Measurements from ENCODE around the gene USP24.
"Not testable (repeated sequence)": the region's sequence is repeated elsewhere in the genome, so short reads cannot be mapped to it uniquely, and the experiment has no call there.

USP24 gene

DNA sequence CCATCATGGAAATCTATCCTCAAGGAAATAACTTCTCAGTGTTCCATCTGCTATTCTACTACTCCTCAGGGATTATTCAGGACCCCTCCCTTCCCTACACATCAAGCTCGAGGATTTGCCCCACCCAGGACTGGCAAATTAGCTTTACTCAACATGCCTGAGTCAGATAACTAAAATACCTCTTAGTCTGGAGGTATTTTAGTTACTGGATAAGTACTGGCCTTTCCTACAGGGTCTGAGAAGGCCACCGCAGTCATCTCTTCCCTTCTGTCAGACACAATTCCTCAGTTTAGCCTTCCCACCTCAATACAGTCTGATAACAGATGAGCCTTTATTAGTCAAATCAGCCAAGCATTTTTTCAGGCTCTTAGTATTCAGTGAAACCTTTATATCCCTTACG, 188.5 kb downstream of the USP24 start:
- not testable (repeated sequence) for DNase-seq

GRCh38 chr1:55024163-55024562, 191.0 kb downstream of the USP24 start:
- not testable (repeated sequence) for DNase-seq

DNA sequence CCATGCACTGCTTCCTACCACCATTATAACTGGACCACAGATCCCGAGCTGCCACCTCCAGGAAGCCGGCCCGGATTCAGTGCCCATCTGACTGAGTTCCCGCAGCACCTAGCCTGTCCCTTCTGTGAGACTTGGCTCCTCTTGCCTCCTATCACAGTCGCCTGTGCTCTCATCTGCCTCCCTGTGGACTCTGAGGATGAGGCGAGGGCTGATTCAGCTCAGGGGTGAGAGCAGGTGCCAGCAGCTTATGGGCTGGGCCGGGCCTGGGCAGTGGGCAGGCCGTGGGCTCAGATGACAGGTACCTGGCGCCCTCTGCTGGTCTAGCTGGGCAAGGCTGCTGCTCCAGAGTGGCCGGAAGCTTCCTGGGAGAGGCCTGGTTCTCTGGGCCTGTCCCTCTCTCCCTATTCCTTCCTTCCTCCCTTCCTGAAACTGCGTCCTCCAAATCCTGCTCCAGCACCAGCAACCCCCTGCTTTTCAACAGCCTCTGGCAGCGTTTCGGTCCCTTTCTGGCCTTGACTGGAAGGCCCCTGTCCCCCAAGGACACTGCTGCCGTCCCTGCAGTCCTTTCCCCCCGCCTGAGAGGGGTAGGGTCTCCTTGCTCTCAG, 193.1 kb downstream of the USP24 start:
- peak; percentile 79 for DNase-seq

GRCh38 chr1:55018395-55018794, 196.8 kb downstream of the USP24 start:
- no peak for DNase-seq
